Measurements from ENCODE around the gene SERP2.

GRCh38 chr13:44329909-44330545, 43.6 kb upstream of the SERP2 start:
- TF ChIP-seq CTCF (IDR thresholded peaks at IDR 0.05; ENCODE audit: insufficient read depth, low read depth, low read length) (no peak), EZH2 (IDR thresholded peaks at IDR 0.05; ENCODE audit: insufficient read depth, low read length) (no peak)
